GM23248 (cell line): ENCODE measurements around the gene CLCN4.

ENCODE experiments used
- EZH2 ChIP-seq: fragments of 200-600 bp; sonication (generic); IDR thresholded peaks from 2 replicates; pipeline ENCODE4 v1.6.1; 2018; ENCODE audit warnings: antibody characterized with exemption, mild to moderate bottlenecking; ENCODE audit not compliant: insufficient read depth, poor library complexity, severe bottlenecking
- EZH2phosphoT487 ChIP-seq: fragments of 200-600 bp; sonication (generic); IDR thresholded peaks from 2 replicates; pipeline ENCODE4 v1.6.1; 2018; ENCODE audit warnings: antibody characterized with exemption, moderate library complexity, mild to moderate bottlenecking, low read depth; ENCODE audit not compliant: insufficient read depth

- no peak for TF ChIP-seq EZH2
- TF ChIP-seq EZH2phosphoT487, result no peak
Measured at GRCh38 chrX:10173331-10173900, 16.6 kb downstream of the CLCN4 start.
